Ishikawa (cell line): ENCODE results near the gene SLC6A1.

Source experiments
- CEBPB ChIP-seq: IDR thresholded peaks from 2 replicates; pipeline ENCODE4 v1.6.1; 2012
- CREB1 ChIP-seq: IDR thresholded peaks from 2 replicates; pipeline ENCODE4 v1.6.1; 2012; ENCODE audit warnings: low read depth
- EGR1 ChIP-seq: IDR thresholded peaks from 2 replicates; pipeline ENCODE4 v1.6.1; 2012
- EP300 ChIP-seq: IDR thresholded peaks from 2 replicates; pipeline ENCODE4 v1.6.1; 2012; ENCODE audit warnings: borderline replicate concordance
- FOXM1 ChIP-seq: IDR thresholded peaks from 2 replicates; pipeline ENCODE4 v1.6.1; 2012; ENCODE audit warnings: low read depth, borderline replicate concordance
- NFIC ChIP-seq: IDR thresholded peaks from 2 replicates; pipeline ENCODE4 v1.6.1; 2012
- RAD21 ChIP-seq: IDR thresholded peaks from 2 replicates; pipeline ENCODE4 v1.6.1; 2012; ENCODE audit warnings: low read depth
- REST ChIP-seq: IDR thresholded peaks from 2 replicates; pipeline ENCODE4 v1.6.1; 2012; ENCODE audit warnings: low read depth, mild to moderate bottlenecking
- TAF1 ChIP-seq: IDR thresholded peaks from 2 replicates; pipeline ENCODE4 v1.6.1; 2012; ENCODE audit warnings: low read depth, mild to moderate bottlenecking
- TCF12 ChIP-seq: IDR thresholded peaks from 2 replicates; pipeline ENCODE4 v1.6.1; 2012; ENCODE audit warnings: low read depth
- TEAD4 ChIP-seq: IDR thresholded peaks from 2 replicates; pipeline ENCODE4 v1.6.1; 2012
- YY1 ChIP-seq: IDR thresholded peaks from 2 replicates; pipeline ENCODE4 v1.6.1; 2012; ENCODE audit warnings: low read depth
- ZBTB7A ChIP-seq: IDR thresholded peaks from 2 replicates; pipeline ENCODE4 v1.6.1; 2012; ENCODE audit warnings: low read depth
- TF ChIP-seq, protein P1 (sequence below): IDR thresholded peaks from 2 replicates; pipeline ENCODE4 v1.6.1; 2012
- TF ChIP-seq, protein P2 (sequence below): IDR thresholded peaks from 2 replicates; pipeline ENCODE4 v1.6.1; 2012

Gene SLC6A1

GRCh38 chr3:11037976-11038375 lies 45.4 kb downstream of the SLC6A1 start:
- TF ChIP-seq EGR1 (no peak), CEBPB (no peak), ZBTB7A (no peak), YY1 (no peak), TCF12 (no peak), CREB1 (no peak), RAD21 (no peak), NFIC (no peak), FOXM1 (no peak), TEAD4 (no peak)

DNA sequence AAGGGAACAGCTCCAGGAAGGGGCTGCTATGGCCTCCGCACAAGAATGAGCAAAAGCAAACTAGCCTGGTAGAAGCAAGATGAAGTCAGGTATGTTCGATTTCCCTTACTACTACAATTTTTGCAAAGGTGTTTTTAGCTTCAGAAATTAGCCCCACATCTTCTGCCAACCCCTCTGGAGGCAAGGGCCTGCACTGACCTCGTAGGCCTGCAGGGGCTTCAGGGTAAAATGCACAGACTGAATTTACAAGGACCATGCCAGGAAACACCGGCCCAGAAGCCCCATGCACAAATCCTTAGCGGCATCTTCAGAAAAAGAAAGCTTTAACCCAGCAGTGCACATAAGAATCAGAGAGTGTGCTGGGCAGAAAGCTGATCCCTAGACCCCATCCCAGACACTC lies 53.0 kb downstream of the SLC6A1 start:
- TF ChIP-seq, protein P1, sequence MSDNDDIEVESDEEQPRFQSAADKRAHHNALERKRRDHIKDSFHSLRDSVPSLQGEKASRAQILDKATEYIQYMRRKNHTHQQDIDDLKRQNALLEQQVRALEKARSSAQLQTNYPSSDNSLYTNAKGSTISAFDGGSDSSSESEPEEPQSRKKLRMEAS, result no peak
- TF ChIP-seq RAD21 (no peak), NFIC (no peak), EGR1 (no peak), CEBPB (no peak), REST (no peak), TCF12 (no peak), FOXM1 (no peak), CREB1 (no peak), ZBTB7A (no peak), YY1 (no peak), TEAD4 (no peak), EP300 (no peak)
- TF ChIP-seq, protein P2, sequence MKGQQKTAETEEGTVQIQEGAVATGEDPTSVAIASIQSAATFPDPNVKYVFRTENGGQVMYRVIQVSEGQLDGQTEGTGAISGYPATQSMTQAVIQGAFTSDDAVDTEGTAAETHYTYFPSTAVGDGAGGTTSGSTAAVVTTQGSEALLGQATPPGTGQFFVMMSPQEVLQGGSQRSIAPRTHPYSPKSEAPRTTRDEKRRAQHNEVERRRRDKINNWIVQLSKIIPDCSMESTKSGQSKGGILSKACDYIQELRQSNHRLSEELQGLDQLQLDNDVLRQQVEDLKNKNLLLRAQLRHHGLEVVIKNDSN, result no peak

DNA sequence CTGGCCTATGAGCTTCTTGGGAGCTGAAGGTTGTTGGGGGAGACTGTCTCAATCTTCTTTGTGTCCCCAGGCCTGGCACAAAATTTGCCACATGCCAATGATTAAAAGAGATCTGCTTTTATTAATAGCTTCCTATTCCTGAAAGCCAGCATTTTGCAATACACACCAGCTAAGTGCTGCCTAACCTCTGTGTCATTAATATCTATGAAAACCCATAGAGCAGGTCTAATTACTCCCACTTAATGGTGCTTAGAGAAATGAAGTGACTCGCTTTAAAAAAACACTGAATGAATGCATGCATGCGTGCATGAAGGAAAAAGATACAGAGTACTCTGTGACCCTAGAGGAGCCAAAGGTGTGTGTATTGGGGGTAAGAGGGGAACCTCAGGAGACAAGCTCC lies 55.0 kb downstream of the SLC6A1 start:
- TF ChIP-seq FOXM1 (no peak), TCF12 (no peak), YY1 (no peak), ZBTB7A (no peak), RAD21 (no peak), CEBPB (no peak), TEAD4 (no peak), EP300 (no peak), CREB1 (no peak), EGR1 (no peak), REST (no peak)
- TF ChIP-seq, protein P2, result no peak
- TF ChIP-seq, protein P1, result no peak

GRCh38 chr3:11050666-11051323 lies 58.2 kb downstream of the SLC6A1 start:
- TF ChIP-seq RAD21, result no peak
- no peak for TF ChIP-seq TEAD4
- TF ChIP-seq TCF12, result no peak
- TF ChIP-seq NFIC, result no peak
- no peak for TF ChIP-seq CEBPB
- TF ChIP-seq, protein P1, result no peak
- no peak for TF ChIP-seq TAF1
- TF ChIP-seq EGR1, result no peak
- no peak for TF ChIP-seq CREB1
- TF ChIP-seq REST, result no peak
- TF ChIP-seq, protein P2, result no peak
- TF ChIP-seq ZBTB7A, result no peak
- TF ChIP-seq FOXM1, result no peak
- no peak for TF ChIP-seq EP300
- no peak for TF ChIP-seq YY1
